COLO668 (cell line): Measurements from ENCODE around the gene ACTR1A.
"Not testable (repeated sequence)": the region's sequence is repeated elsewhere in the genome, so short reads cannot be mapped to it uniquely, and the experiment has no call there.

ENCODE experiments used
- DNase-seq: peaks from one replicate; lab custom pipeline; 2025; ENCODE audit not compliant: unreplicated experiment; lab: John Stamatoyannopoulos, UW

Gene ACTR1A

GRCh38 chr10:102455893-102456471, 46.5 kb downstream of the ACTR1A start:
- no peak for DNase-seq

DNA sequence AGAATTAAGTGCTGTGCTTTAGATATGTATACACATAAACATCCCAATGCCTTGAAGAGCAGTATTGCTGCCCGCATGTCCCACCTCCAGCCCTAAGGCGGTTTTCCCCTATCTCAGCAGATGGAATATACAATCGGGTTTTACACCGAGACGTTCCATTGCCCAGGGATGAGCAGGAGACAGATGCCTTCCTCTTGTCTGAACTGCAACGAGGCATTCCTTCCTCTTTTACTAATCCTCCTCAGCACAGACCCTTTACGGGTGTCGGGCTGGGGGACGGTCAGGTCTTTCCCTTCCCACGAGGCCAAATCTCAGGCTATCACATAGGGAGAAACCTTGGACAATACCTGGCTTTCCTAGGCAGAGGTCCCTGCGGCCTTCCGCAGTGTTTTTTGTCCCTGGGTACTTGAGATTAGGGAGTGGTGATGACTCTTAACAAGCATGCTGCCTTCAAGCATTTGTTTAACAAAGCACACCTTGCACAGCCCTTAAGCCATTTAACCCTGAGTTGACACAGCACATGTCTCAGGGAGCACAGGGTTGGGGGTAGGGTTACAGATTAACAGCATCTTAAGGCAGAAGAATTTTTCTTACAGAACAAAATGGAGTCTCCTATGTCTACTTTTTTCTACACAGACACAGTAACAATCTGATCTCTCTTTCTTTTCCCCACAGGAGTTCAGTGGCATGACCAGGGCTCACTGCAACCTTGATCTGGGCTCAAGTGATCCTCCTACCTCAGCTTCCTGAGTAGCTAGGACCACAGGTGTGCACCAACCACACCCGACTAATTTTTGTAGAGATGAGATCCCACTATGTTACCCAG, 47.6 kb downstream of the ACTR1A start:
- not testable (repeated sequence) for DNase-seq

DNA sequence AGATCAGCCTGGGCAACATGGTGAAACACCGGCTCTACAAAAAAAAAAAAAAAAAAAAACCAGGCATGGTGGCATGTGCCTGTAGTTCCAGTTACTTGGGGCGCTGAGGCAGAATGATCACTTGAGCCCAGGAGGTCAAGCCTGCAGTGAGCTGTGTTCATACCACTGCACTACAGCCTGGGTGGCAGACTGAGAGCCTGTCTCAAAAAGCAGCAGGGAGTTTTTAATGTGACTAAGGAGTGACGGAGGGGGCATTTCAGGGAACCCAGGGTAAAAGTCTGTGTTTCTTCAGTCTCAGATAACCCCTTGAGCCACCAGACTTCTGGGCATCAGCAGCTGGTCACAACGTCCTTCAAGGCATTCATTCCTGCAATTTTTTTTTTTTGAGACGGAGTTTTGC, 49.0 kb downstream of the ACTR1A start:
- DNase-seq: no peak

DNA sequence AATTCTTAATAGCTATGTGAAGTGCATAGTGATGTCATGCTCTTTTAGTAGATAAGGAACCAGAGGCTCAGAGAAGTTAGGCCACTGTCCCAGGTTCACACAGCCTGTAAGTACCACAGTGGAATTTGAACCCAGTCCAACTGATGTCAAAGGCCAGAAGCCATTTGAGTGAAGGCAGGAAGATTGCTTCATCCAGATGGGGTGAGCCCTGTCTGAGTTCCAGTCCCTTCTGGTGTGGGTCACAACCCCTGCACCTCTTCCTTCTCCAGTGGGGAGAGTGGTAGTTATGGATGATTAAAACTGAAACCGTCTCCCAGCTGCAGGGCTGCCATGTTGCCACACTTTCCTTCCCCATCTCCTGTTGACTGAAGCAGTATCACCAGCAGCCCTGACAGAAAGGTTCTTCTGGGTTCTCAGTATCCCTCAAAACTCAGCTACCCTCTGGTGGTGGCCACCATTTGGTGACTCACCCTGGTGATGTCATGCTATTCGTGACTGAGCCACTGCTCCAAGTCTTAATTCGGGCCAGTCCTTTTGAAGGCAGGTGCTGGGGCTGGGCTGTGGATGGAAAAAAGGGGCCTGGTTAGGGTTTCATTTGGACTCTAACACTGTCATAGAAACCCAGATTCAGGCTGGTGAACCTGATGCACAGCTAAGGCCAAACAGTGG, 49.7 kb downstream of the ACTR1A start:
- peak; percentile 51 for DNase-seq

- peak; percentile 27 for DNase-seq
These were observed 51.2 kb downstream of the ACTR1A start, which contains the start of gene C10orf95 for GRCh38 chr10:102451105-102451969. Gene C10orf95 (minus strand): TSS chr10:102451543. CDS start chr10:102451093, 450 bp downstream.

GRCh38 chr10:102450374-102451104, 52.0 kb downstream of the ACTR1A start:
- peak; percentile 95 for DNase-seq

DNA sequence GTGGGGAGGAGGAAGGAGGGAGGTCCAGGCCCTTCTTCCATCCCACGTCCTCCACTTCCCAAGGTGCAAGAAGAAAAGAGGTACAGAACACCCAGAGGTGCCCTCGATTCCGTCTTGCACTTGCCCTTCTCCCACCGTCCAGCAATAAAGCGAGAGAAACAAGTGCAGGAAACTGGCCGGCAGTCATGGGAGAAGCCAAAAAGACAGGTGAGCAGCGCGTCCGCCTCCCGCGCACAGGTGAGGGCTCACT, 52.5 kb downstream of the ACTR1A start:
- no peak for DNase-seq

DNA sequence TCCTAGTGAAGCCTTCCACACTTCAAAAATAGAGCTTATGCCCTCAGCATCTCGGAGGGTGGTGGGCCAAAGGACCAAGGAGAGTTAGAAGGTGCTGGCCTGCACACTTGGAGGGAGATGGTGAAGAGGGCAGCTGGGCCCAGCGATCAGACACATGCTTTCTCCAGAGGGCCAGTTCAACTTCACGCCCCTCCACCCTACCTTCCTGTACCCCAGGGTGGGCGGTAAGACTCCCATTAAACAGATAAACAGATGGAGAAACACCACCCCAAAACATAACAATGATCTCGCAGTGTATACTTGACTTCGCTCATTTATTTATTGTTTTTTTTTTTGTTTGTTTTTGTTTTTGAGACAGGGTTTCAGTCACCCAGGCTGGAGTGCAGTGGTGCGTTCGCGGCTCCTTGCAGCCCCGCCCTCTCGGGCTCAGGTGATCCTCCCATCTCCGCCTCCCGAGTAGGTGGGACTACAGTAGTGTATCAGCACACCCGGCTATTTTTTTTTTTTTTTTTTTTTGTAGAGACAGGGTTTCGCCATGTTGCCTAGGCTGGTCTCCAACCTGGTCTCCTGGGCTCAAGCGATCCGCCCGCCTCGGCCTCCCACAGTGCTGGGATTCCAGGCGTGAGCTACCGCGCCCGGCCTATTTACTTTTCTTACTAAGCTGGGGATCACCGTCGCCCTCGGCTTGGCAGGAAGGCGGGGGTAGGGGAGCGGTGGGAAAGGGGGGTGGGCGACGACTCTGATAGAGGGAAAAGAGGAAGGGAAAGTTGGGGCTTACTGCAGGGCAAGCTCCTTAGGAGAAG, 53.0 kb downstream of the ACTR1A start:
- peak; percentile 77 for DNase-seq

DNA sequence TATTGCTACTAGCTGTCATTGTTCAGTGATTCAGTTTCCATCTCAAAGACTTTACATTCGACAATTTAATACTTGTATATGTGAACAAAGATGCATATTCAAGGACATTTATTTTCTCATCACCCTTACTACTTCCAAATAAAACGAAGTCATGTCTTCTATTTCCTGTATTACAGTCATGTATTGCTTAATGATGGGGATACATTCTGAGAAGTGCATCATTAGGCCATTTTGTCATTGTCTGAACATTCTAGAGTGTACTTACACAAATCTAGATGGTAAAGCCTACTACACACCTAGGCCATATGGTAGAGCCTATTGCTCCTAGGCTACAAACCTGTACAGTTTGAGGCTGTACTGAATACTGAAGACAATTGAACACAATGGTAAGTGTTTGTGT, 57.7 kb downstream of the ACTR1A start:
- DNase-seq: no peak

GRCh38 chr10:102438374-102438773, 64.1 kb downstream of the ACTR1A start:
- no peak for DNase-seq

DNA sequence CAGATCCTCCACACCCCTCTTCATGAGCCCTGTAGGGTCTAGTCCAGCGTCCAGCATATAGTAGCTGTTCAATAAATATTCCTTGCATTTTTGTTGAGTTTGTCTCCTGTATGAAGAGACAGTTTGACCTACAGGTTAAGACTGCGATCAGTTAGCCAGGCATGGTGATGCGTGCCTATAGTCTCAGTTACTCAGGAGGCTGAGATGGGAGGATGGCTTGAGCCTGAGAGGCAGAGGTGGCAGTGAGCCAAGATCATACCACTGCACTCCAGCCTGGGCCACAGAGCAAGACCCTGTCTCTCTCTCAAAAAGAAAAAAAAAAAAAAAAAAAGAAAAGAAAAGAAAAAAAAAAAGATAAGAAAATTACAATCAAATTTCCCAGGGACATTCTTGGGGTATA, 65.0 kb downstream of the ACTR1A start:
- DNase-seq: no peak

- DNase-seq: no peak
These were observed 66.2 kb downstream of the ACTR1A start for GRCh38 chr10:102436312-102436711.

DNA sequence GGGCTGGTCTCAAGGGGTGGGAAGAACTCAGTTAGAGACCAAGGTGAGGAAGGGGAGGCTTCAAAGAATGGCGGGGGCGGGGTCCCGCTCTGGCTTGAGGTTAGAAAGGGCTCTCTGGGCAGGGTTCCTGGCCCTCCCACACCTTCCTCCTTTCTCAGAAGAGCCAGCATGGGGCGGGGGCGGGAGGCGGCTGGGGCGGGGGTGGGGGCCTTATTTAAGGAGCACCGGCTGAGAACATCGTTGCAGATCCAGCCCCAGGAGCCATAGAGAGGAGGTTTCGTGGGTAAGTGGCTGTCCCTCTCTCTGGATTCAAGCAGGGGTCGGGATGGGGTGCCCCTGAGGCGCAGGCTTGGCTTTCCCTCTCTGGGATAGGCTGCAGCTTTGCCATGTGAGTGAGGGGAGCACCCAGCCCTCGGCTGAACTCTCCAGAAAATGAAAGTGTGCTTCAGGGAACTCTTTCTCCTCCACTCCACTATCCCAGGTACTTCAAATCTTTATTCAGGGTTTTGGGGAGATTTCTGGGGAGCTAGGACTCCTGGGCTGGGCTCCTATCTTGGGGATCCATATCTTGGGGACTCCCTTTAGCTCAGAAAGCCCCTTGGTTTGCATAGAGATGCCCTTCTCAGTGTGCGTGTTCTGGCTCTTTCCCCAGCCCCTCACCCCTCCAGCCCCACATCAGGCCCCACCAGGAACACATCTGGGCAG, 66.8 kb downstream of the ACTR1A start:
- no peak for DNase-seq

- no peak for DNase-seq
These were observed 67.4 kb downstream of the ACTR1A start for GRCh38 chr10:102435133-102435497.

DNA sequence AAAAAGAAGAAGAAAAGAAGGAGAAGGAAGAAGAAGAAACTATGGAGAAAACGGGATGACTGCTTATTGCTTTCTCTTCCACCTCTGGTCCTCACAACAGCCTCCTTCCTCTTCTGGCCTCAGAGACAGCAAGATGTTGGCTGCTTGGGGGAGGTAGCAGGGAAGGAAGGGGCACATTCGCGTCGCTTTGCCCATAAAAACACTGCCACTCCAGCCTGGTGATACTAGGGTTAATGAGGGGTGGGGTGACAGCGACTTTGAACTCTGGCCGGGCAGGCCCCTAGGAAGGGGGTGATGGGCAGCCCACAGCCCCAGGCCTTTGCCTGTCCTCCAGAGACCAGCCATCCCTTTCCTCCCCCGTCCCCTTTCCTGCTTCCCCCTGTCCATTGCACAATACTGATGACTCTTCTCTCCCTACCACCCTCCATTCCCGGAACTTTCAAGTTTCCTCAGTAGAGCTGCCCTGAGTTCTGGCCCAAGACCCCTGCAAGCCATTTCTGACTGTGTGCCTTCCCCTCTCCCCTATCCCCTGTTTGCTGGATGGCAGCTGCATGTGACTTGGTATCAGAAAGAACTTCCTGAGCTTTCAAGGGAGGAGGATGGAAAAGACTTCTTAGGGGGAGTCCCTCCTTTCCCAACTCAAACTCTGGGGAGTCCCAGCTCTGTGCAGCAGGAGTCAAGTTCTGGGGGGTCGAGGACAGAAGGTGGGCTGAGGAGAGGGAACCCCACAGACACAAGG, 67.9 kb downstream of the ACTR1A start:
- no peak for DNase-seq

DNA sequence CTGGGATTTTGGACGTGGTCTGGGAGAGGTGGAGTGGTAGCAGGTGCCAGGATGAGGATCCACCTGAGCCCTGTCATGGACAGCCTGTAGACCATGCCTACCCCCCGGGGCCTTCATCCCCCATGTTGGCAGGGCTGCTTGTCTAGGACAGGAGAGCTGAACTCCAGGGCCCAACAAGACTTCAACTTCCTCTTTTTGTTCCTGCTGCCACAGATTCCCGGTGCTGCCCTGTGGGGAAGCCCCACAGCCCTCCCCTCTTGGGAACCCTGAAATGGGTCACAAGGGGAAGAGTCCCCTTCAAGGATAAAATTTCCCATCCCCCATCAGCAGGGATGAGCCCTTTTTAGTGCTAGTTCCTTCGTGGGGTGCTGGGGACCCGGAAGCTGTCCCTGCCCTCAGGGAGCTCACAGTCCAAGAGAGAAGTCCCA, 68.9 kb downstream of the ACTR1A start:
- no peak for DNase-seq

DNA sequence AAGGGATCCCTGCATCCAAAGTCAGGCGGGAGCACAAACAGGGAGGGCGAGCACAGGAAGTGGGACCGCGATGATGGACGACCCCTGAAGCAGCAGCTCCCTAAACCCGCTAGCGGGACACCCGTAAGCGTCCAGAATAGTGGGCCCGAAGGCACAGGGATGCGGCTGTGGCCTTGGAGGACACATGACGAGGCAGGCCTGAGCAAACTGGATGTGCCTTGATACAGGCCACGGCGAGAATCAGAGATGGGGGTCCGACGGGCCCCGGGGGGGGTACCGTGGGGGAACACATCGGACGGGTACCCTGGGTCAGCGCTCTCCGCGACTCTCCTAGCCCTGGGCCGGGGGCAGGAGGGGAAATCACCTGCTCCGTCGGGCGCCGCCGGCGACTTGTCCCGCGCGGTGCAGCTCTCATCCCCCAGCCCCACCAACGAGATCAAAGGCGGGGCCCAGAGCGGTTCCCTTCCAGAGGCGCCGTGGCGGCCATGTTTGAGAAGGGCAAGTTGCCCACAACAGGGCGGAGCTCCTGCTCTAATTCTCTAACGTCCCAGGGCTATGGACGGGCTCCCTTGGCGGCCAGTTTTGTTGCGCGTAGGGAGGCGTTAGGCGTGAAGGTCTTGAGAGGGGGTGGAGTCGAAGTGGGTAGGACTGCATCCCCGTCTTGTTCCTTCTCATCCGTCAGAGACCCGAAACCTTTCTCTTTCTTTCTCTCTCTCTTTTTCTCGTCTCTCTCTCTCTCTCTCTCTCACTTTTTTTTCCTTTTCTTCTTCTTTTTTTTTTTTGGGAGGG, 70.2 kb downstream of the ACTR1A start, which contains the start of gene CUEDC2:
Gene CUEDC2, minus strand, starts transcription at position 413 of the 789 bp plus-strand sequence. CDS start 7,386 bp downstream, outside the sequence.
- peak; percentile 93 for DNase-seq
